Liver (tissue), 3 donors: ENCODE data around the gene MED23.

Experiments used
- ATF3 ChIP-seq: IDR thresholded peaks from 2 replicates; pipeline ENCODE4 v1.6.1; 2016; ENCODE audit warnings: antibody characterized with exemption
- CTCF ChIP-seq: fragments of 150-350 bp; IDR thresholded peaks from 2 replicates; pipeline ENCODE4 v1.5.1; 2017; ENCODE audit warnings: improper control_type of control experiment, low read depth, low read length; ENCODE audit not compliant: missing input control
- EGR1 ChIP-seq, 2 donors: IDR thresholded peaks; 2 replicates each; pipeline ENCODE4 v1.6.1; 2016 to 2018; ENCODE audit warnings: antibody characterized with exemption in 2 of 2, low read depth in 2 of 2
- donor health status: healthy.
- donor health status: healthy.

GRCh38 chr6:131586543-131586942 lies 41.5 kb downstream of the MED23 start:
- no peak for TF ChIP-seq CTCF
- no peak for TF ChIP-seq EGR1 (IDR thresholded peaks at IDR 0.05; ENCODE audit: low read depth in 2 of 2)
- TF ChIP-seq ATF3, result no peak
